Measurements from ENCODE around the gene FBXO27. TPM values are rescaled to one million over a fixed set of nuclear protein-coding genes. Genes with fewer than 3 reads are reported as not detected.

FBXO27 gene, protein sequence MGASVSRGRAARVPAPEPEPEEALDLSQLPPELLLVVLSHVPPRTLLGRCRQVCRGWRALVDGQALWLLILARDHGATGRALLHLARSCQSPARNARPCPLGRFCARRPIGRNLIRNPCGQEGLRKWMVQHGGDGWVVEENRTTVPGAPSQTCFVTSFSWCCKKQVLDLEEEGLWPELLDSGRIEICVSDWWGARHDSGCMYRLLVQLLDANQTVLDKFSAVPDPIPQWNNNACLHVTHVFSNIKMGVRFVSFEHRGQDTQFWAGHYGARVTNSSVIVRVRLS
- total RNA-seq (ENCODE audit: low replicate concordance), result 7.2 and 17.8 TPM in 2 replicates

DNA sequence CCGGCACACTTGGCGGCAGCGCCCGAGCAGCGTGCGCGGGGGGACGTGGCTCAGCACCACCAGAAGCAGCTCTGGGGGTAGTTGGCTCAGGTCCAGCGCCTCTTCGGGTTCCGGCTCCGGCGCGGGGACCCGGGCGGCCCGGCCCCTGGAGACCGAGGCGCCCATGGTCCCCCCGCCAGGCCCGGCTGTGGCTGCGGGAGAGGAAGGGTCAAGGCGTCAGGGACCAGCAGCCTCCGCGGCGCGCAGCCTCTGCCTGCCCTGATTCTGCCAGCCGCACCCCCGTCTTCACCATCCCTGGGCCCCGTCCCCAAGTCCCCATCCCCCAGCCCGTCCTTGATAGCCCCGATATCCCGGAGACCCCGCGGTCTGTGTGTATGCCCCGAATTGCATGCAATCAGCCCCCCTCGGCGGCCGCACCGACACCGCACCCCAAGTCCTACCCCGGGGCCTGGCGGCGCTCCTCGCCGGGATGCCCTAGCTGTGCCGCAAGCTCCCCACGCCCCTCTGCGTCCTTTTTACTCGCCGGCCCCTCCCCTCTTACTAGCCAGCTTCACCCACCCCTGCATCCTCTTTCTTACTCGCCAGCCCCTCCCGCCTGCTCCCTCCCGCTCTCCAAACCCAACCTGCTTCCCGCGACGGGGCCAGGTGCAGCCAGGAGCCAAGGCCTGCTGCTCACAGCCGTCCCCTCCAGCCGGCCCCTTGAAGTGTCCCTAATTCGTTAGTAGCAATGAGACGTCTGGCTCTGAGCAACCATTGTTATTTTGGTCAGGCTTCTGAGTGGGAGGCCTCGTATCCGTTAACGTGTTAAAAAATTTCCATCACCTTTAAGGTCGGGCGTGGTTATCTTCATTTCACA is at the start of gene FBXO27:
Gene FBXO27 (minus strand): TSS at position 487 of the 856 bp plus-strand sequence. CDS start 322 bp downstream, at position 165.
- TF ChIP-seq, protein P1, sequence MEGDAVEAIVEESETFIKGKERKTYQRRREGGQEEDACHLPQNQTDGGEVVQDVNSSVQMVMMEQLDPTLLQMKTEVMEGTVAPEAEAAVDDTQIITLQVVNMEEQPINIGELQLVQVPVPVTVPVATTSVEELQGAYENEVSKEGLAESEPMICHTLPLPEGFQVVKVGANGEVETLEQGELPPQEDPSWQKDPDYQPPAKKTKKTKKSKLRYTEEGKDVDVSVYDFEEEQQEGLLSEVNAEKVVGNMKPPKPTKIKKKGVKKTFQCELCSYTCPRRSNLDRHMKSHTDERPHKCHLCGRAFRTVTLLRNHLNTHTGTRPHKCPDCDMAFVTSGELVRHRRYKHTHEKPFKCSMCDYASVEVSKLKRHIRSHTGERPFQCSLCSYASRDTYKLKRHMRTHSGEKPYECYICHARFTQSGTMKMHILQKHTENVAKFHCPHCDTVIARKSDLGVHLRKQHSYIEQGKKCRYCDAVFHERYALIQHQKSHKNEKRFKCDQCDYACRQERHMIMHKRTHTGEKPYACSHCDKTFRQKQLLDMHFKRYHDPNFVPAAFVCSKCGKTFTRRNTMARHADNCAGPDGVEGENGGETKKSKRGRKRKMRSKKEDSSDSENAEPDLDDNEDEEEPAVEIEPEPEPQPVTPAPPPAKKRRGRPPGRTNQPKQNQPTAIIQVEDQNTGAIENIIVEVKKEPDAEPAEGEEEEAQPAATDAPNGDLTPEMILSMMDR (IDR thresholded peaks at IDR 0.05; ENCODE audit: insufficient read depth, low read length), result no peak
- H3K4me3 ChIP-seq (ENCODE audit: low read depth, low read length), result peak within 1 kb of the TSS; percentile 69
- no peak for DNase-seq (ENCODE audit: low read depth)

DNA sequence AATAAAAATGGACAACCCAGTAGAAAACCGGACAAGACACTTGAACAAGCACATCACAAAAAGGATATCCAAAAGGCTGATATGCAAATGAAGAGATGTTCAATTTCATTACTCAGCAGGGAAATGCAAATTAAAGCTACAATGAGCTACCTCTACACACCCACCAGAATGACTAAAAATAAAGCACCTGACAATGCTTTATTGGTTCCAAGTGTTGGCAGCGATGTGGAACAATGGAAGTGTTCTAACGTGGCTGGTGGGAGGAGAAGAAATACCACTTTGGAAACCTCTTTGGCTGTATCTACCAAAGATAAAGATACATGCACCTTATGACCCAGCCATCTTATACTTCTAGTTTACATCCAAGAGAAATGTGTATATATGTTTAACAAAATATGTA is 48.1 kb upstream of the FBXO27 start:
- H3K4me3 ChIP-seq (ENCODE audit: low read depth, low read length), result no peak overlapping the region
- no peak for DNase-seq (ENCODE audit: low read depth)
- TF ChIP-seq, protein P1 (IDR thresholded peaks at IDR 0.05; ENCODE audit: insufficient read depth, low read length), result no peak

DNA sequence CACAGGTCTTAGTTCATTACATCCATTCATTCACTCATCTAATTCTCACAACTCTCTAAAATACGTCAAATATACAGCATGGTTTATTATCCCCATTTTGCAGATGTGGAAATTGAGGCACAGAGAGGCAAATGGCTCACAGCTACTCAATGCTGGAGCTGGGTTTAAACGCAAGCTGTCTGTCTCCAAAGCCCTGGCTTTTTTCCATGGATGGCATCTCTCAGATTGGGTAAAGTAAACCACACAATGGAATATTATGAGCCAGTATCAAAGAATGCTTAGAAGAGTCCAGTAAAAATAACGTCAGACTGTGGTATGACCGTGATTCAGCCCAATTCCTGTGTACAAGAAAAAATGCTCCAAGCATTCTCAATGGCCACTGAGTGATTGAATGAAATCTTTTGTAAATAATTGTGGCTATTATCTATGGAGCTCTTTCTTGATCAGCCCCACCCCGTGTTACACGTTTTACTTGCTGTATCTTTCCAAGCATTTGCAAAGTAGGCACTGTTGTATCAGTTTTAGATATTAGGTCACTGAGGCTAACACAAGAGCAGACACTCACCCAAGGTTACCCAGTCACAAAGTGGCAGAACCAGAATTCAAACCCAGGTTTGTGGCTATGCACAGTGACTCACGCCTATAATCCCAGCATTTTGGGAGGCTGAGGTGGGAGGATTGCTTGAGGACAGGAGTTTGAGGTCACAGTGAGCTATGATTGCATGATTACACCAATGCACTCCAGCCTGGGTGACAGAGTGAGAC is 46.3 kb upstream of the FBXO27 start:
- peak; percentile 99 for DNase-seq (ENCODE audit: low read depth)
- TF ChIP-seq, protein P1 (IDR thresholded peaks at IDR 0.05; ENCODE audit: insufficient read depth, low read length), result no peak
- no peak overlapping the region for H3K4me3 ChIP-seq (ENCODE audit: low read depth, low read length)

DNA sequence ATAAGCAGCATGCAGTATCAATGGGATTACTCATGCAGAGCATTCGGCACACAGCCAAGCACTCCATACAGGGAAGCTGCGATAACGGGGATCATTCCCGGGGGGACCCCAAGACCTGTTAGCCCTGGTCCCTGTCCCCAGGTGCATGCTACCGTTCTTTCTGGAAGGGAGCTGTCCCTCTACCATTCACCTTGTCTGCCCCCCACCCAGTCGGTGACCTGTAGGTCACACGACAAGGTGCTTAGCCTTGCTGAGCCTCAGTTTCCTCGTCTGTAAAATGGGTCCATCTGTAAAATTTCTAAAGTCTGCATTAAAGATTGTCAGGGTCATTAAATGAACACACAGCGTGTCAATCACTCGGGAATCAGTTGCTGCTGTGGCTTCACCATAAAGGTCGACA is 45.0 kb upstream of the FBXO27 start:
- DNase-seq (ENCODE audit: low read depth), result no peak
- no peak overlapping the region for H3K4me3 ChIP-seq (ENCODE audit: low read depth, low read length)
- TF ChIP-seq, protein P1 (IDR thresholded peaks at IDR 0.05; ENCODE audit: insufficient read depth, low read length), result no peak

DNA sequence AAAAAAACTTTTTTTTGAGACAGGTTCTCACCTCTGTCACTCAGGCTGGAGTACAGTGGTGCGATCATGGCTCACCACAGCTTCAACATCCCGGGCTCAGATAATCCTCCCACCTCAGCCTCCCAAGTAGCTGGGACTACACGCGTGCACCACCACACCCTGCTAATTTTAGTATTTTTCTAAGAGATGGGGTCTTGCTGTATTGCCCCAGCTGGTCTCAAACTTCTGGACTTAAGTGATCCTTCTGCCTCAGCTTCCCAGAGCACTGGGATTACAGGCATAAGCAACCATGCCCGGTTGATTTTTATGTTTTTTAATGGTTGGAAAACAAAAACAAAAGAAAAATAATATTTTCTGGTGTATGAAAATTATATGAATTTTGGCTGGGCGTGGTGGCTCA is 42.6 kb upstream of the FBXO27 start:
- no peak overlapping the region for H3K4me3 ChIP-seq (ENCODE audit: low read depth, low read length)
- TF ChIP-seq, protein P1 (IDR thresholded peaks at IDR 0.05; ENCODE audit: insufficient read depth, low read length), result no peak
- no peak for DNase-seq (ENCODE audit: low read depth)

DNA sequence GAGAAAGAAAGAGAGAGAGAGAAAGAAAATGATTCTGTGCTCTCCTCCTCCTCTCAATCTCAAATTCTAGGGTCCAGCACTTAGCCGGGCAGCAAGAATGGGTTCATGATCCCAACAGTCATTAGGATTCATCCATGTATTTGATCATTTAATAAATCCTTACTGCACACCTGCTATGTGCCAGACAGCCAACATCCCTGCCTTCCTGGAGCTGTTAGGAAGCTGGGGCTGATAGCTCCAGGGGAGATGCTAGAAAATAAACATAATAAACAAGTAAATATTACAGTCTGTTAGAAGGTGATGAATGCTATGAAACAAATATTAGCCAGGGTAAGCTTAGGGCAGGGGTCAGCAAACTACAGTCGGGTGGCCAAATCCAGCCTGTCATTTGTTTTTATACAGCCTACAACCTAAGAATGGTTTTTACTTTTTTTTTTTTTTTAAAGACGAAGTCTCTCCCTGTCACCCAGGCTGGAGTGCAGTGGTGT is 41.9 kb upstream of the FBXO27 start:
- DNase-seq (ENCODE audit: low read depth), result no peak
- no peak overlapping the region for H3K4me3 ChIP-seq (ENCODE audit: low read depth, low read length)
- TF ChIP-seq, protein P1 (IDR thresholded peaks at IDR 0.05; ENCODE audit: insufficient read depth, low read length), result no peak
